Liver (tissue), 9 donors: ENCODE results near the gene VCAM1. TPM values are rescaled to one million over a fixed set of nuclear protein-coding genes. Genes with fewer than 3 reads are reported as not detected.

ENCODE experiments used
- DNase-seq: peaks from one replicate; pipeline ENCODE4 v3.0.0-alpha.2; 2017; ENCODE audit warnings: low spot score
- H3K27ac ChIP-seq, 2 donors: one replicate each; pipeline ENCODE4 v1.7.0; 2013; ENCODE audit warnings: inconsistent platforms in 2 of 2, low read length in 2 of 2, control low read depth in 1 of 2, low read depth in 1 of 2, mild to moderate bottlenecking in 1 of 2
- H3K27me3 ChIP-seq, 4 donors: one replicate each; pipeline versions ENCODE4 v1.6.1 to v1.7.0; 2013; ENCODE audit warnings: low read length in 3 of 4, inconsistent platforms in 1 of 4, mild to moderate bottlenecking in 1 of 4, moderate library complexity in 1 of 4; ENCODE audit not compliant: control insufficient read depth in 4 of 4, insufficient read depth in 4 of 4
- H3K36me3 ChIP-seq, 4 donors: one replicate each; pipeline versions ENCODE4 v1.6.1 to v1.7.0; 2013; ENCODE audit warnings: low read length in 3 of 4, mild to moderate bottlenecking in 3 of 4, low read depth in 1 of 4, moderate library complexity in 1 of 4; ENCODE audit not compliant: control insufficient read depth in 4 of 4, insufficient read depth in 3 of 4
- H3K4me1 ChIP-seq, 4 donors: one replicate each; pipeline versions ENCODE4 v1.6.1 to v1.7.0; 2013; ENCODE audit warnings: low read length in 3 of 4, mild to moderate bottlenecking in 3 of 4, moderate library complexity in 1 of 4; ENCODE audit not compliant: control insufficient read depth in 4 of 4, insufficient read depth in 4 of 4
- H3K4me3 ChIP-seq, 3 donors: one replicate each; pipeline versions ENCODE4 v1.6.1 to v1.7.0; 2013; ENCODE audit warnings: low read length in 3 of 3, control low read depth in 1 of 3, low read depth in 1 of 3, mild to moderate bottlenecking in 1 of 3
- H3K9ac ChIP-seq, 2 donors: one replicate each; pipeline ENCODE4 v1.7.0; 2013; ENCODE audit warnings: low read length in 2 of 2, mild to moderate bottlenecking in 2 of 2, moderate library complexity in 2 of 2, control low read depth in 1 of 2, low read depth in 1 of 2
- H3K9me3 ChIP-seq, 4 donors: one replicate each; pipeline versions ENCODE4 v1.6.1 to v1.7.0; 2013; ENCODE audit warnings: low read length in 3 of 4; ENCODE audit not compliant: control insufficient read depth in 4 of 4
- ATF3 ChIP-seq: IDR thresholded peaks from 2 replicates; pipeline ENCODE4 v1.6.1; 2016; ENCODE audit warnings: antibody characterized with exemption
- CTCF ChIP-seq: fragments of 150-350 bp; IDR thresholded peaks from 2 replicates; pipeline ENCODE4 v1.5.1; 2017; ENCODE audit warnings: improper control_type of control experiment, low read depth, low read length; ENCODE audit not compliant: missing input control
- EGR1 ChIP-seq, 2 donors: IDR thresholded peaks; 2 replicates each; pipeline ENCODE4 v1.6.1; 2016 to 2018; ENCODE audit warnings: antibody characterized with exemption in 2 of 2, low read depth in 2 of 2
- FOXA1 ChIP-seq: IDR thresholded peaks from 2 replicates; pipeline ENCODE4 v1.6.1; 2016; ENCODE audit warnings: antibody characterized with exemption
- FOXA2 ChIP-seq: IDR thresholded peaks from 2 replicates; pipeline ENCODE4 v1.6.1; 2016; ENCODE audit warnings: antibody characterized with exemption
- GABPA ChIP-seq, 2 donors: IDR thresholded peaks in 1 of 2; conservative IDR thresholded peaks in 1 of 2; 2 replicates each; pipeline ENCODE4 v1.6.1; 2016; ENCODE audit warnings: antibody characterized with exemption in 2 of 2, mild to moderate bottlenecking in 1 of 2, moderate library complexity in 1 of 2
- HNF4A ChIP-seq, 2 donors: conservative IDR thresholded peaks; 2 replicates each; pipeline ENCODE4 v1.6.1; 2016; ENCODE audit warnings: antibody characterized with exemption in 2 of 2, mild to moderate bottlenecking in 2 of 2
- HNF4G ChIP-seq: IDR thresholded peaks from 2 replicates; pipeline ENCODE4 v1.6.1; 2016; ENCODE audit warnings: antibody characterized with exemption
- JUND ChIP-seq, 2 donors: IDR thresholded peaks; 2 replicates each; pipeline ENCODE4 v1.6.1; 2016; ENCODE audit warnings: antibody characterized with exemption in 2 of 2
- MAX ChIP-seq: IDR thresholded peaks from 2 replicates; pipeline ENCODE4 v1.6.1; 2016; ENCODE audit warnings: antibody characterized with exemption
- NR2F2 ChIP-seq: IDR thresholded peaks from 2 replicates; pipeline ENCODE4 v1.6.1; 2016; ENCODE audit warnings: antibody characterized with exemption
- RAD21 ChIP-seq, 2 donors: IDR thresholded peaks; 2 replicates each; pipeline ENCODE4 v1.6.1; 2016; ENCODE audit warnings: antibody characterized with exemption in 2 of 2, mild to moderate bottlenecking in 2 of 2
- REST ChIP-seq: IDR thresholded peaks from 2 replicates; pipeline ENCODE4 v1.6.1; 2016; ENCODE audit warnings: antibody characterized with exemption, mild to moderate bottlenecking
- RXRA ChIP-seq, 2 donors: IDR thresholded peaks; 2 replicates each; pipeline ENCODE4 v1.6.1; 2017 to 2018; ENCODE audit warnings: antibody characterized with exemption in 2 of 2, mild to moderate bottlenecking in 1 of 2
- SP1 ChIP-seq: IDR thresholded peaks from 2 replicates; pipeline ENCODE4 v1.6.1; 2018; ENCODE audit warnings: antibody characterized with exemption, mild to moderate bottlenecking
- TAF1 ChIP-seq: conservative IDR thresholded peaks from 2 replicates; pipeline ENCODE4 v1.6.1; 2016; ENCODE audit warnings: antibody characterized with exemption, mild to moderate bottlenecking
- YY1 ChIP-seq: IDR thresholded peaks from 2 replicates; pipeline ENCODE4 v1.6.1; 2016; ENCODE audit warnings: antibody characterized with exemption, mild to moderate bottlenecking
- ZBTB33 ChIP-seq: IDR thresholded peaks from 2 replicates; pipeline ENCODE4 v1.6.1; 2016; ENCODE audit warnings: antibody characterized with exemption
- WGBS: extraction: QIAGEN DNeasy Blood & Tissue Kit; methylation state at CpG from one replicate; pipeline ENCODE4 v1.1.7; 2013; 5-methylcytosine and 5-hydroxymethylcytosine counted together
- polyA plus RNA-seq, 2 donors: library from polyadenylated mRNA; stranded (reverse) in 1 of 2; unstranded in 1 of 2; fragments of 200-250 nt in 1 of 2; fragments of >200 nt in 1 of 2; fragmentation: Nextera tagmentation in 1 of 2; extraction: Ambion mirVana in 1 of 2; gene quantifications; one replicate each; pipeline versions ENCODE4 v1.2.1 to v1.2.3, GENCODE V29; 2013 to 2015
- total RNA-seq, 2 donors: library from RNA; depleted of rRNA; stranded (reverse); fragments of >200 nt; gene quantifications; one replicate each; pipeline ENCODE4 v1.2.3, GENCODE V29; 2014
- donor health status: healthy.
- donor health status: healthy.
- donor health status: healthy.
- donor health status: healthy.
- donor health status: healthy.

The VCAM1 gene
- total and polyA plus RNA-seq, 4 donors = 3.3 to 159 (median 23.7) TPM

GRCh38 chr1:100746542-100746932, 27.0 kb downstream of the VCAM1 start:
- 80% methylated on average over 3 of the region's 3 CpGs for WGBS
- no peak overlapping the region for H3K4me3 ChIP-seq
- no peaks in the 10 kb centered on the region for H3K9me3 ChIP-seq
- no peak overlapping the region for H3K27ac ChIP-seq
- no peaks in the 10 kb centered on the region for H3K27me3 ChIP-seq
- no peaks in the 10 kb centered on the region for H3K36me3 ChIP-seq
- H3K9ac ChIP-seq = no peak overlapping the region
- DNase-seq = no peak
- TF ChIP-seq ATF3 = no peak
- no peak for TF ChIP-seq ZBTB33
- TF ChIP-seq SP1 = no peak
- no peak for TF ChIP-seq YY1
- TF ChIP-seq MAX = no peak
- TF ChIP-seq FOXA2 = no peak
- TF ChIP-seq GABPA (IDR thresholded peaks at IDR 0.05 in 1 of 2, conservative IDR thresholded peaks at IDR 0.05 in 1 of 2) = no peak
- TF ChIP-seq HNF4G = no peak
- TF ChIP-seq REST = no peak
- TF ChIP-seq CTCF = no peak
- TF ChIP-seq TAF1 = no peak
- no peak for TF ChIP-seq EGR1 (IDR thresholded peaks at IDR 0.05; ENCODE audit: low read depth in 2 of 2)
- no peak for TF ChIP-seq RXRA (IDR thresholded peaks at IDR 0.05)
- TF ChIP-seq NR2F2 = no peak
- no peak for TF ChIP-seq FOXA1
- TF ChIP-seq JUND (IDR thresholded peaks at IDR 0.05) = no peak
- no peak for TF ChIP-seq HNF4A (conservative IDR thresholded peaks at IDR 0.05)
- no peak for TF ChIP-seq RAD21 (IDR thresholded peaks at IDR 0.05)
- no peaks in the 10 kb centered on the region for H3K4me1 ChIP-seq
